Naive thymus-derived CD4-positive, alpha-beta T cell (primary cell): ENCODE results near the gene PIEZO2. TPM values are rescaled to one million over a fixed set of nuclear protein-coding genes. Genes with fewer than 3 reads are reported as not detected.

Experiments used
- ATAC-seq: fragments of 150-1000 bp; cut with Tn5 transposase; 2 replicates; pipeline ENCODE4 v1.10.0; 2021; ENCODE audit warnings: mild to moderate bottlenecking, moderate library complexity
- CTCF ChIA-PET: fragments of 350-600 bp; sonication (Branson Sonifier 250); formaldehyde crosslinking; loops from one replicate; lab custom pipeline; 2021; ENCODE audit warnings: antibody characterized with exemption; lab: Charles Lee
- POLR2A ChIA-PET: fragments of 350-600 bp; sonication (Branson Sonifier 250); formaldehyde crosslinking; loops from one replicate; lab custom pipeline; 2021; ENCODE audit warnings: antibody characterized with exemption, inconsistent platforms; lab: Charles Lee
- DNase-seq, 9 donors: peaks; one replicate each; pipeline versions ENCODE4 v3.0.0 to v3.0.0-alpha.2; 2020 to 2022; ENCODE audit warnings: mixed read lengths in 1 of 9
- H3K27ac ChIP-seq: one replicate; pipeline ENCODE4 v1.7.0; 2013; ENCODE audit warnings: mild to moderate bottlenecking, low read depth, low read length, moderate library complexity
- H3K27me3 ChIP-seq, 2 donors: one replicate each; pipeline ENCODE4 v1.7.0; 2013; ENCODE audit warnings: low read length in 2 of 2, mild to moderate bottlenecking in 2 of 2, moderate library complexity in 2 of 2; ENCODE audit not compliant: control insufficient read depth in 2 of 2, insufficient read depth in 2 of 2
- H3K36me3 ChIP-seq, 3 experiments: 1 replicate in 2 of 3; 2 replicates in 1 of 3; pipeline ENCODE4 v1.7.0; 2013; ENCODE audit warnings: low read length in 3 of 3, mild to moderate bottlenecking in 3 of 3, moderate library complexity in 1 of 3; ENCODE audit not compliant: insufficient read depth in 3 of 3, control insufficient read depth in 2 of 3
- H3K4me1 ChIP-seq, 2 donors: one replicate each; pipeline ENCODE4 v1.7.0; 2013; ENCODE audit warnings: low read length in 2 of 2, mild to moderate bottlenecking in 2 of 2, moderate library complexity in 1 of 2; ENCODE audit not compliant: control insufficient read depth in 2 of 2, insufficient read depth in 2 of 2
- H3K4me3 ChIP-seq: 2 replicates; pipeline ENCODE4 v1.7.0; 2013; ENCODE audit warnings: mild to moderate bottlenecking, low read length
- H3K9me3 ChIP-seq, 3 experiments: 1 replicate in 2 of 3; 2 replicates in 1 of 3; pipeline ENCODE4 v1.7.0; 2013; ENCODE audit warnings: low read length in 3 of 3; ENCODE audit not compliant: control insufficient read depth in 2 of 3
- H3K27ac Mint-ChIP-seq, 9 donors: one replicate each; pipeline ENCODE4 v1.8.0; 2020 to 2022; ENCODE audit warnings: mixed read lengths in 9 of 9, mild to moderate bottlenecking in 8 of 9, moderate library complexity in 5 of 9, inconsistent platforms in 2 of 9
- H3K27me3 Mint-ChIP-seq, 5 donors: one replicate each; pipeline ENCODE4 v1.8.0; 2021 to 2022; ENCODE audit warnings: mixed read lengths in 5 of 5, mild to moderate bottlenecking in 1 of 5
- H3K36me3 Mint-ChIP-seq, 5 donors: one replicate each; pipeline ENCODE4 v1.8.0; 2020 to 2022; ENCODE audit warnings: mixed read lengths in 5 of 5, mild to moderate bottlenecking in 3 of 5, inconsistent platforms in 1 of 5
- H3K4me1 Mint-ChIP-seq, 7 donors: one replicate each; pipeline ENCODE4 v1.8.0; 2020 to 2022; ENCODE audit warnings: mixed read lengths in 7 of 7, mild to moderate bottlenecking in 3 of 7, inconsistent platforms in 1 of 7
- H3K4me3 Mint-ChIP-seq, 10 donors: one replicate each; pipeline ENCODE4 v1.8.0; 2020 to 2022; ENCODE audit warnings: mild to moderate bottlenecking in 10 of 10, mixed read lengths in 10 of 10, moderate library complexity in 6 of 10, inconsistent platforms in 2 of 10
- H3K9me3 Mint-ChIP-seq, 11 donors: one replicate each; pipeline ENCODE4 v1.8.0; 2020 to 2022; ENCODE audit warnings: mixed read lengths in 11 of 11, mild to moderate bottlenecking in 4 of 11, inconsistent platforms in 1 of 11, moderate library complexity in 1 of 11
- intact Hi-C, 2 donors: fragments of 100-400 bp; cut with micrococcal nuclease; formaldehyde crosslinking; loops; one replicate each; pipeline ENCODE4 v1.15.1; 2023
- polyA plus RNA-seq, 2 donors: library from polyadenylated mRNA; unstranded; fragments of 300-500 nt; fragmentation: Illumina TruSeq; gene quantifications; one replicate each; pipeline ENCODE4 v1.2.3, GENCODE V29; 2021
- total RNA-seq, 6 experiments: library from RNA in 5 of 6; stranded (reverse) in 5 of 6; gene quantifications; 1 replicate in 5 of 6; 2 replicates in 1 of 6; pipeline ENCODE4 v1.2.3 and lab custom pipeline; 2021 to 2026

The PIEZO2 gene
- total and polyA plus RNA-seq, 7 experiments from 2014 or later, result not detected

GRCh38 chr18:11108947-11109346 is 40.4 kb downstream of the PIEZO2 start:
- Histone ChIP-seq H3K36me3 (no peaks in the 10 kb centered on the region), H3K9me3 (no peaks in the 10 kb centered on the region), H3K27me3 (no peaks in the 10 kb centered on the region), H3K27ac (no peak overlapping the region), H3K4me3 (no peak overlapping the region), H3K4me1 (no peaks in the 10 kb centered on the region)
- POLR2A ChIA-PET, result no interaction called here
- intact Hi-C loops, result no loop called here
- Mint-ChIP-seq H3K27me3 (no peaks in the 10 kb centered on the region), H3K9me3 (peaks cover 0 to 2% (median 0%) of the 10 kb centered on the region in 11 donors), H3K36me3 (no peaks in the 10 kb centered on the region), H3K4me1 (no peaks in the 10 kb centered on the region), H3K4me3 (no peak overlapping the region), H3K27ac (no peak overlapping the region)
- DNase-seq (no peak), ATAC-seq (no peak)
- CTCF ChIA-PET, result no interaction called here

- intact Hi-C loops, result no loop called here
- no peaks in the 10 kb centered on the region for H3K36me3 Mint-ChIP-seq
- ATAC-seq, result no peak
Measured at GRCh38 chr18:11106894-11107293, 42.5 kb downstream of the PIEZO2 start.

GRCh38 chr18:11105463-11105862 is 43.9 kb downstream of the PIEZO2 start:
- Histone ChIP-seq H3K9me3 (no peaks in the 10 kb centered on the region), H3K27ac (no peak overlapping the region), H3K4me1 (no peaks in the 10 kb centered on the region), H3K36me3 (no peaks in the 10 kb centered on the region), H3K27me3 (no peaks in the 10 kb centered on the region), H3K4me3 (no peak overlapping the region)
- no peaks in the 10 kb centered on the region for H3K9me3 Mint-ChIP-seq
- H3K36me3 Mint-ChIP-seq, result no peaks in the 10 kb centered on the region
- H3K4me1 Mint-ChIP-seq, result no peaks in the 10 kb centered on the region
- ATAC-seq (no peak), DNase-seq (no peak)
- H3K4me3 Mint-ChIP-seq, result no peak overlapping the region
- H3K27ac Mint-ChIP-seq, result no peak overlapping the region
- CTCF ChIA-PET, result no interaction called here
- POLR2A ChIA-PET, result no interaction called here
- intact Hi-C loops, result no loop called here
- peaks cover 0 to 6% (median 0%) of the 10 kb centered on the region in 5 donors for H3K27me3 Mint-ChIP-seq

More at GRCh38 chr18:11106894-11107293, 42.5 kb downstream of the PIEZO2 start:
- Mint-ChIP-seq H3K9me3 (peaks cover 0 to 2% (median 0%) of the 10 kb centered on the region in 11 donors), H3K27me3 (no peaks in the 10 kb centered on the region), H3K4me1 (no peaks in the 10 kb centered on the region), H3K4me3 (no peak overlapping the region), H3K27ac (no peak overlapping the region)
- Histone ChIP-seq H3K4me1 (no peaks in the 10 kb centered on the region), H3K36me3 (no peaks in the 10 kb centered on the region), H3K4me3 (no peak overlapping the region), H3K27ac (no peak overlapping the region), H3K9me3 (no peaks in the 10 kb centered on the region), H3K27me3 (no peaks in the 10 kb centered on the region)
- DNase-seq, result no peak
- ChIA-PET CTCF (no interaction called here), POLR2A (no interaction called here)

GRCh38 chr18:11104307-11104706 is 45.1 kb downstream of the PIEZO2 start:
- DNase-seq (no peak), ATAC-seq (no peak)
- Mint-ChIP-seq H3K4me3 (no peak overlapping the region), H3K27me3 (peaks cover 0 to 6% (median 0%) of the 10 kb centered on the region in 5 donors), H3K36me3 (no peaks in the 10 kb centered on the region), H3K9me3 (no peaks in the 10 kb centered on the region), H3K4me1 (no peaks in the 10 kb centered on the region), H3K27ac (no peak overlapping the region)
- Histone ChIP-seq H3K9me3 (no peaks in the 10 kb centered on the region), H3K27ac (no peak overlapping the region), H3K4me3 (no peak overlapping the region), H3K4me1 (no peaks in the 10 kb centered on the region), H3K27me3 (no peaks in the 10 kb centered on the region), H3K36me3 (no peaks in the 10 kb centered on the region)
- ChIA-PET POLR2A (no interaction called here), CTCF (no interaction called here)
- intact Hi-C loops, result no loop called here

- Mint-ChIP-seq H3K4me3 (no peak overlapping the region), H3K27ac (no peak overlapping the region), H3K4me1 (no peaks in the 10 kb centered on the region), H3K27me3 (peaks cover 0 to 6% (median 0%) of the 10 kb centered on the region in 5 donors), H3K9me3 (no peaks in the 10 kb centered on the region), H3K36me3 (no peaks in the 10 kb centered on the region)
- no peaks in the 10 kb centered on the region for H3K27me3 ChIP-seq
- ChIA-PET CTCF (no interaction called here), POLR2A (no interaction called here)
- no peak overlapping the region for H3K27ac ChIP-seq
- intact Hi-C loops, result no loop called here
- H3K36me3 ChIP-seq, result no peaks in the 10 kb centered on the region
- no peaks in the 10 kb centered on the region for H3K9me3 ChIP-seq
- DNase-seq (no peak), ATAC-seq (no peak)
- H3K4me3 ChIP-seq, result no peak overlapping the region
- no peaks in the 10 kb centered on the region for H3K4me1 ChIP-seq
Measured at GRCh38 chr18:11096839-11097750, 52.3 kb downstream of the PIEZO2 start.

- Histone ChIP-seq H3K27me3 (no peaks in the 10 kb centered on the region), H3K36me3 (no peaks in the 10 kb centered on the region), H3K4me3 (no peak overlapping the region), H3K4me1 (no peaks in the 10 kb centered on the region), H3K9me3 (no peaks in the 10 kb centered on the region), H3K27ac (no peak overlapping the region)
- Mint-ChIP-seq H3K27ac (no peak overlapping the region), H3K4me3 (no peak overlapping the region), H3K9me3 (no peaks in the 10 kb centered on the region), H3K36me3 (no peaks in the 10 kb centered on the region), H3K4me1 (no peaks in the 10 kb centered on the region), H3K27me3 (peaks cover 0 to 5% (median 0%) of the 10 kb centered on the region in 5 donors)
- no peak for DNase-seq
- intact Hi-C loops, result no loop called here
- ATAC-seq, result no peak
- ChIA-PET CTCF (no interaction called here), POLR2A (no interaction called here)
Measured at GRCh38 chr18:11096411-11096810, 53.0 kb downstream of the PIEZO2 start.
